ENCODE measurements around the gene HSP90AA1. TPM values are rescaled to one million over a fixed set of nuclear protein-coding genes. Genes with fewer than 3 reads are reported as not detected.
"Not testable (repeated sequence)": the region's sequence is repeated elsewhere in the genome, so short reads cannot be mapped to it uniquely, and the experiment has no call there.

Gene HSP90AA1
- total RNA-seq, 2 experiments from 2014 or later = 543 to 668 TPM

- ATAC-seq; DNase-seq; H3K27ac Mint-ChIP-seq; H3K4me3 Mint-ChIP-seq; H3K36me3 Mint-ChIP-seq; H3K9me3 Mint-ChIP-seq (ENCODE audit: low read depth); H3K4me1 Mint-ChIP-seq; H3K27me3 Mint-ChIP-seq: not testable (repeated sequence)
- CTCF ChIA-PET = interaction anchor here (4.5 kb wide), 1 partner anchor 13 kb away, joined by 20 read pairs; no protein-coding TSS in a partner anchor
These were observed 22.5 kb upstream of the HSP90AA1 start for GRCh38 chr14:102109332-102109731.

GRCh38 chr14:102105369-102105768 lies 18.5 kb upstream of the HSP90AA1 start:
- no peak for ATAC-seq

GRCh38 chr14:102103062-102103695 lies 16.3 kb upstream of the HSP90AA1 start:
- Mint-ChIP-seq H3K4me1 (no peaks in the 10 kb centered on the region), H3K4me3 (no peak overlapping the region), H3K27me3 (no peaks in the 10 kb centered on the region), H3K36me3 (no peaks in the 10 kb centered on the region), H3K27ac (no peak overlapping the region), H3K9me3 (ENCODE audit: low read depth) (no peaks in the 10 kb centered on the region)
- CTCF ChIA-PET = interaction anchor here (0.7 to 0.8 kb wide), 2 partner anchors 15 to 205 kb away, joined by 3 to 4 read pairs; no protein-coding TSS in a partner anchor
- ATAC-seq (no peak), DNase-seq (no peak)

More at GRCh38 chr14:102105369-102105768, 18.5 kb upstream of the HSP90AA1 start:
- Mint-ChIP-seq H3K9me3 (ENCODE audit: low read depth) (peaks cover 6% of the 10 kb centered on the region), H3K27ac (no peak overlapping the region), H3K4me3 (no peak overlapping the region), H3K36me3 (peaks cover 4% of the 10 kb centered on the region), H3K4me1 (no peaks in the 10 kb centered on the region), H3K27me3 (no peaks in the 10 kb centered on the region)
- DNase-seq = no peak
- CTCF ChIA-PET = interaction anchor here (1.1 to 4.5 kb wide), 2 partner anchors 9 kb away, joined by 4 to 20 read pairs; no protein-coding TSS in a partner anchor

GRCh38 chr14:102097441-102098135 lies 10.7 kb upstream of the HSP90AA1 start:
- Mint-ChIP-seq H3K4me3 (no peak overlapping the region), H3K27me3 (no peaks in the 10 kb centered on the region), H3K36me3 (no peaks in the 10 kb centered on the region), H3K27ac (no peak overlapping the region), H3K9me3 (ENCODE audit: low read depth) (no peaks in the 10 kb centered on the region), H3K4me1 (peaks cover 17% of the 10 kb centered on the region)
- DNase-seq (no peak), ATAC-seq (no peak)
- CTCF ChIA-PET = interaction anchor here (0.7 to 5.3 kb wide), 20 partner anchors 9 to 327 kb away, joined by 3 to 51 read pairs (median 9); no protein-coding TSS in a partner anchor

- peak; percentile 70 for ATAC-seq
- DNase-seq = peak; percentile 77
- H3K4me1 Mint-ChIP-seq = peaks cover 17% of the 10 kb centered on the region
- H3K27ac Mint-ChIP-seq = no peak overlapping the region
- H3K27me3 Mint-ChIP-seq = no peaks in the 10 kb centered on the region
- H3K4me3 Mint-ChIP-seq = no peak overlapping the region
- no peaks in the 10 kb centered on the region for H3K9me3 Mint-ChIP-seq (ENCODE audit: low read depth)
- H3K36me3 Mint-ChIP-seq = no peaks in the 10 kb centered on the region
- CTCF ChIA-PET = interaction anchor here (0.6 to 5.3 kb wide), 44 partner anchors 8 to 389 kb away, joined by 3 to 51 read pairs (median 4); partner anchors contain the start of genes MOK and WDR20
These were observed 9.8 kb upstream of the HSP90AA1 start for GRCh38 chr14:102096569-102097188.

GRCh38 chr14:102095871-102096568 lies 9.2 kb upstream of the HSP90AA1 start:
- Mint-ChIP-seq H3K4me1 (peaks cover 17% of the 10 kb centered on the region), H3K27ac (no peak overlapping the region), H3K4me3 (no peak overlapping the region), H3K36me3 (no peaks in the 10 kb centered on the region), H3K9me3 (ENCODE audit: low read depth) (no peaks in the 10 kb centered on the region), H3K27me3 (no peaks in the 10 kb centered on the region)
- peak; percentile 32 for ATAC-seq
- DNase-seq = no peak
- CTCF ChIA-PET = interaction anchor here (0.6 to 5.3 kb wide), 42 partner anchors 8 to 389 kb away, joined by 3 to 51 read pairs (median 4); partner anchors contain the start of genes MOK and WDR20

- H3K27me3 Mint-ChIP-seq = no peaks in the 10 kb centered on the region
- H3K9me3 Mint-ChIP-seq (ENCODE audit: low read depth) = no peaks in the 10 kb centered on the region
- no peaks in the 10 kb centered on the region for H3K36me3 Mint-ChIP-seq
- H3K4me3 Mint-ChIP-seq = no peak overlapping the region
- peaks cover 17% of the 10 kb centered on the region for H3K4me1 Mint-ChIP-seq
- DNase-seq (no peak), ATAC-seq (peak; percentile 28)
- CTCF ChIA-PET = interaction anchor here (0.6 to 5.3 kb wide), 25 partner anchors 7 to 388 kb away, joined by 3 to 51 read pairs (median 6); partner anchors contain the start of gene MOK
- no peak overlapping the region for H3K27ac Mint-ChIP-seq
These were observed 8.5 kb upstream of the HSP90AA1 start for GRCh38 chr14:102095231-102095870.

GRCh38 chr14:102094101-102094500 lies 7.3 kb upstream of the HSP90AA1 start:
- Mint-ChIP-seq H3K4me3 (no peak overlapping the region), H3K27me3 (no peaks in the 10 kb centered on the region), H3K27ac (no peak overlapping the region), H3K36me3 (peaks cover 2% of the 10 kb centered on the region), H3K9me3 (ENCODE audit: low read depth) (no peaks in the 10 kb centered on the region), H3K4me1 (peaks cover 23% of the 10 kb centered on the region)
- ATAC-seq (no peak), DNase-seq (no peak)
- CTCF ChIA-PET = interaction anchor here (0.8 kb wide), 1 partner anchor 223 kb away, joined by 4 read pairs; no protein-coding TSS in a partner anchor

- DNase-seq (no peak), ATAC-seq (no peak)
- Mint-ChIP-seq H3K9me3 (ENCODE audit: low read depth) (no peaks in the 10 kb centered on the region), H3K36me3 (peaks cover 2% of the 10 kb centered on the region), H3K27me3 (no peaks in the 10 kb centered on the region), H3K27ac (no peak overlapping the region), H3K4me1 (peaks cover 33% of the 10 kb centered on the region), H3K4me3 (no peak overlapping the region)
- CTCF ChIA-PET = interaction anchor here (0.7 kb wide), 1 partner anchor 204 kb away, joined by 3 read pairs; no protein-coding TSS in a partner anchor
These were observed 6.0 kb upstream of the HSP90AA1 start for GRCh38 chr14:102092806-102093205.

- Mint-ChIP-seq H3K9me3 (ENCODE audit: low read depth) (no peaks in the 10 kb centered on the region), H3K27me3 (no peaks in the 10 kb centered on the region), H3K27ac (no peak overlapping the region), H3K36me3 (peaks cover 8% of the 10 kb centered on the region), H3K4me3 (no peak overlapping the region), H3K4me1 (peaks cover 23% of the 10 kb centered on the region)
- CTCF ChIA-PET = interaction anchor here (1.1 to 1.9 kb wide), 3 partner anchors 129 to 224 kb away, joined by 3 to 9 read pairs (median 5); no protein-coding TSS in a partner anchor
- ATAC-seq (no peak), DNase-seq (no peak)
These were observed 3.9 kb upstream of the HSP90AA1 start for GRCh38 chr14:102090713-102091112.

- CTCF ChIA-PET = interaction anchor here (1.0 to 2.6 kb wide), 5 partner anchors 7 to 225 kb away, joined by 3 to 15 read pairs (median 5); no protein-coding TSS in a partner anchor
- Mint-ChIP-seq H3K4me1 (peaks cover 25% of the 10 kb centered on the region), H3K27me3 (no peaks in the 10 kb centered on the region), H3K9me3 (ENCODE audit: low read depth) (no peaks in the 10 kb centered on the region), H3K36me3 (peaks cover 17% of the 10 kb centered on the region), H3K27ac (peak overlapping the region; percentile 19), H3K4me3 (peak overlapping the region; percentile 16)
- no peak for DNase-seq
- ATAC-seq = no peak
These were observed 2.9 kb upstream of the HSP90AA1 start for GRCh38 chr14:102089621-102090343.
